Liver (tissue), 9 donors: ENCODE results near the gene NCOA4. TPM values are rescaled to one million over a fixed set of nuclear protein-coding genes. Genes with fewer than 3 reads are reported as not detected.

Experiments
- DNase-seq: peaks from one replicate; pipeline ENCODE4 v3.0.0-alpha.2; 2017; ENCODE audit warnings: low spot score
- H3K27ac ChIP-seq, 2 donors: one replicate each; pipeline ENCODE4 v1.7.0; 2013; ENCODE audit warnings: inconsistent platforms in 2 of 2, low read length in 2 of 2, control low read depth in 1 of 2, low read depth in 1 of 2, mild to moderate bottlenecking in 1 of 2
- H3K27me3 ChIP-seq, 4 donors: one replicate each; pipeline versions ENCODE4 v1.6.1 to v1.7.0; 2013; ENCODE audit warnings: low read length in 3 of 4, inconsistent platforms in 1 of 4, mild to moderate bottlenecking in 1 of 4, moderate library complexity in 1 of 4; ENCODE audit not compliant: control insufficient read depth in 4 of 4, insufficient read depth in 4 of 4
- H3K36me3 ChIP-seq, 4 donors: one replicate each; pipeline versions ENCODE4 v1.6.1 to v1.7.0; 2013; ENCODE audit warnings: low read length in 3 of 4, mild to moderate bottlenecking in 3 of 4, low read depth in 1 of 4, moderate library complexity in 1 of 4; ENCODE audit not compliant: control insufficient read depth in 4 of 4, insufficient read depth in 3 of 4
- H3K4me1 ChIP-seq, 4 donors: one replicate each; pipeline versions ENCODE4 v1.6.1 to v1.7.0; 2013; ENCODE audit warnings: low read length in 3 of 4, mild to moderate bottlenecking in 3 of 4, moderate library complexity in 1 of 4; ENCODE audit not compliant: control insufficient read depth in 4 of 4, insufficient read depth in 4 of 4
- H3K4me3 ChIP-seq, 3 donors: one replicate each; pipeline versions ENCODE4 v1.6.1 to v1.7.0; 2013; ENCODE audit warnings: low read length in 3 of 3, control low read depth in 1 of 3, low read depth in 1 of 3, mild to moderate bottlenecking in 1 of 3
- H3K9ac ChIP-seq, 2 donors: one replicate each; pipeline ENCODE4 v1.7.0; 2013; ENCODE audit warnings: low read length in 2 of 2, mild to moderate bottlenecking in 2 of 2, moderate library complexity in 2 of 2, control low read depth in 1 of 2, low read depth in 1 of 2
- H3K9me3 ChIP-seq, 4 donors: one replicate each; pipeline versions ENCODE4 v1.6.1 to v1.7.0; 2013; ENCODE audit warnings: low read length in 3 of 4; ENCODE audit not compliant: control insufficient read depth in 4 of 4
- FOXA1 ChIP-seq: IDR thresholded peaks from 2 replicates; pipeline ENCODE4 v1.6.1; 2016; ENCODE audit warnings: antibody characterized with exemption
- FOXA2 ChIP-seq: IDR thresholded peaks from 2 replicates; pipeline ENCODE4 v1.6.1; 2016; ENCODE audit warnings: antibody characterized with exemption
- GABPA ChIP-seq, 2 donors: IDR thresholded peaks in 1 of 2; conservative IDR thresholded peaks in 1 of 2; 2 replicates each; pipeline ENCODE4 v1.6.1; 2016; ENCODE audit warnings: antibody characterized with exemption in 2 of 2, mild to moderate bottlenecking in 1 of 2, moderate library complexity in 1 of 2
- HNF4A ChIP-seq, 2 donors: conservative IDR thresholded peaks; 2 replicates each; pipeline ENCODE4 v1.6.1; 2016; ENCODE audit warnings: antibody characterized with exemption in 2 of 2, mild to moderate bottlenecking in 2 of 2
- HNF4G ChIP-seq: IDR thresholded peaks from 2 replicates; pipeline ENCODE4 v1.6.1; 2016; ENCODE audit warnings: antibody characterized with exemption
- NR2F2 ChIP-seq: IDR thresholded peaks from 2 replicates; pipeline ENCODE4 v1.6.1; 2016; ENCODE audit warnings: antibody characterized with exemption
- RAD21 ChIP-seq, 2 donors: IDR thresholded peaks; 2 replicates each; pipeline ENCODE4 v1.6.1; 2016; ENCODE audit warnings: antibody characterized with exemption in 2 of 2, mild to moderate bottlenecking in 2 of 2
- RXRA ChIP-seq, 2 donors: IDR thresholded peaks; 2 replicates each; pipeline ENCODE4 v1.6.1; 2017 to 2018; ENCODE audit warnings: antibody characterized with exemption in 2 of 2, mild to moderate bottlenecking in 1 of 2
- SP1 ChIP-seq: IDR thresholded peaks from 2 replicates; pipeline ENCODE4 v1.6.1; 2018; ENCODE audit warnings: antibody characterized with exemption, mild to moderate bottlenecking
- TAF1 ChIP-seq: conservative IDR thresholded peaks from 2 replicates; pipeline ENCODE4 v1.6.1; 2016; ENCODE audit warnings: antibody characterized with exemption, mild to moderate bottlenecking
- YY1 ChIP-seq: IDR thresholded peaks from 2 replicates; pipeline ENCODE4 v1.6.1; 2016; ENCODE audit warnings: antibody characterized with exemption, mild to moderate bottlenecking
- WGBS: extraction: QIAGEN DNeasy Blood & Tissue Kit; methylation state at CpG from one replicate; pipeline ENCODE4 v1.1.7; 2013; 5-methylcytosine and 5-hydroxymethylcytosine counted together
- polyA plus RNA-seq, 2 donors: library from polyadenylated mRNA; stranded (reverse) in 1 of 2; unstranded in 1 of 2; fragments of 200-250 nt in 1 of 2; fragments of >200 nt in 1 of 2; fragmentation: Nextera tagmentation in 1 of 2; extraction: Ambion mirVana in 1 of 2; gene quantifications; one replicate each; pipeline versions ENCODE4 v1.2.1 to v1.2.3, GENCODE V29; 2013 to 2015
- total RNA-seq, 2 donors: library from RNA; depleted of rRNA; stranded (reverse); fragments of >200 nt; gene quantifications; one replicate each; pipeline ENCODE4 v1.2.3, GENCODE V29; 2014
- TF ChIP-seq, protein P1 (sequence below): IDR thresholded peaks from 2 replicates; pipeline ENCODE4 v1.6.1; 2016; ENCODE audit warnings: antibody characterized with exemption, mild to moderate bottlenecking
- TF ChIP-seq, protein P2 (sequence below): IDR thresholded peaks from 2 replicates; pipeline ENCODE4 v1.6.1; 2016; ENCODE audit warnings: antibody characterized with exemption
- TF ChIP-seq, protein P3 (sequence below): fragments of 150-350 bp; IDR thresholded peaks from 2 replicates; pipeline ENCODE4 v1.5.1; 2017; ENCODE audit warnings: improper control_type of control experiment, low read depth, low read length; ENCODE audit not compliant: missing input control
- TF ChIP-seq, protein P4 (sequence below): IDR thresholded peaks from 2 replicates; pipeline ENCODE4 v1.6.1; 2016; ENCODE audit warnings: antibody characterized with exemption
- donor health status: healthy.
- donor health status: healthy.
- donor health status: healthy.
- donor health status: healthy.
- donor health status: healthy.

Gene NCOA4
- total and polyA plus RNA-seq, 4 donors: 71.9 to 746 (median 168) TPM

DNA sequence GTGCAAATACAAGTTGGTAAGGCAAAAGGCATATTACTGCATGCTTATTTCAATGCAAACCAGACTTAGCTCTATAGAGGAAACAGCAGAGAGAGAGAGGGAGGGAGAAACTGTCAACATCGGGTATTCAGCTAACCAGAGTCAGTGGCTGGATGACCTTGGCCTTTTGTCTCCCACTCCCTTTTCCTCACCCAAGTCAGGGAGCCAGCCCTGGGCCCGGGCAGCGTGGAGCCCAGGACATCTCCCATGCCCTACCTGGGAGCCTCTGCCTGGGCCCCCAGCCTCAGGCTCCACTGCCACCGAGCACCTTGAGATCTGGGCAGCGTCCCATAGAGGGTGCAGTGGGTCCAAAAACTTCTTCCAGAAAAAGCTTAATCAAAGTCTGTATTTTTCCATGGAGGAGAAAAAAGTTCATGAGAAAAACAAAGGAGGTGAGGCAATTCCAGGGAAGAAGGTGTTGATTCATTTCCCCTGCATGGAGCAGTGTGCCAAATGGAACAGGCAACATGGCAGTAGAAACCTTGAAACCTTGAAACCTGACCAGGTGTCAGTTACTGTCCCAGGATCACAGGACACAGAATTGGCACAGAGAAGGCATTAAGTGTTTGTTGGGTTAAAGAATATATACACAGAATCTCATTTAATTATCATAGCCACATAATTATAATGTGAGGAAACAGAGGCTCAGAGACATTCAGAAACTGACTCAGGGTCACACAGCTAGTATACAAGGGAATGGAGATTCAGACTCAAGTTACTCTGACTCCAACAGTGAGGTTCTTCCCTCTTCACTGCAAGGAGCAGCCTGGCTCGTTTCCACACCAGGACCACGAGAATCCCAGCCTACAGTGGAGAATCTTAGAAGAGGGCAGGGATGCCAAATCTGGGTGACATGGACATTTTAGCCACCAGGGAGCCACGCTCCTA is 5.8 kb upstream of the NCOA4 start (continued):
- TF ChIP-seq GABPA (IDR thresholded peaks at IDR 0.05 in 1 of 2, conservative IDR thresholded peaks at IDR 0.05 in 1 of 2) (peak in 1 of 2 donors; percentile 51), TAF1 (no peak), HNF4G (no peak), FOXA1 (no peak)
- TF ChIP-seq, protein P1, sequence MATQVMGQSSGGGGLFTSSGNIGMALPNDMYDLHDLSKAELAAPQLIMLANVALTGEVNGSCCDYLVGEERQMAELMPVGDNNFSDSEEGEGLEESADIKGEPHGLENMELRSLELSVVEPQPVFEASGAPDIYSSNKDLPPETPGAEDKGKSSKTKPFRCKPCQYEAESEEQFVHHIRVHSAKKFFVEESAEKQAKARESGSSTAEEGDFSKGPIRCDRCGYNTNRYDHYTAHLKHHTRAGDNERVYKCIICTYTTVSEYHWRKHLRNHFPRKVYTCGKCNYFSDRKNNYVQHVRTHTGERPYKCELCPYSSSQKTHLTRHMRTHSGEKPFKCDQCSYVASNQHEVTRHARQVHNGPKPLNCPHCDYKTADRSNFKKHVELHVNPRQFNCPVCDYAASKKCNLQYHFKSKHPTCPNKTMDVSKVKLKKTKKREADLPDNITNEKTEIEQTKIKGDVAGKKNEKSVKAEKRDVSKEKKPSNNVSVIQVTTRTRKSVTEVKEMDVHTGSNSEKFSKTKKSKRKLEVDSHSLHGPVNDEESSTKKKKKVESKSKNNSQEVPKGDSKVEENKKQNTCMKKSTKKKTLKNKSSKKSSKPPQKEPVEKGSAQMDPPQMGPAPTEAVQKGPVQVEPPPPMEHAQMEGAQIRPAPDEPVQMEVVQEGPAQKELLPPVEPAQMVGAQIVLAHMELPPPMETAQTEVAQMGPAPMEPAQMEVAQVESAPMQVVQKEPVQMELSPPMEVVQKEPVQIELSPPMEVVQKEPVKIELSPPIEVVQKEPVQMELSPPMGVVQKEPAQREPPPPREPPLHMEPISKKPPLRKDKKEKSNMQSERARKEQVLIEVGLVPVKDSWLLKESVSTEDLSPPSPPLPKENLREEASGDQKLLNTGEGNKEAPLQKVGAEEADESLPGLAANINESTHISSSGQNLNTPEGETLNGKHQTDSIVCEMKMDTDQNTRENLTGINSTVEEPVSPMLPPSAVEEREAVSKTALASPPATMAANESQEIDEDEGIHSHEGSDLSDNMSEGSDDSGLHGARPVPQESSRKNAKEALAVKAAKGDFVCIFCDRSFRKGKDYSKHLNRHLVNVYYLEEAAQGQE: no peak

DNA sequence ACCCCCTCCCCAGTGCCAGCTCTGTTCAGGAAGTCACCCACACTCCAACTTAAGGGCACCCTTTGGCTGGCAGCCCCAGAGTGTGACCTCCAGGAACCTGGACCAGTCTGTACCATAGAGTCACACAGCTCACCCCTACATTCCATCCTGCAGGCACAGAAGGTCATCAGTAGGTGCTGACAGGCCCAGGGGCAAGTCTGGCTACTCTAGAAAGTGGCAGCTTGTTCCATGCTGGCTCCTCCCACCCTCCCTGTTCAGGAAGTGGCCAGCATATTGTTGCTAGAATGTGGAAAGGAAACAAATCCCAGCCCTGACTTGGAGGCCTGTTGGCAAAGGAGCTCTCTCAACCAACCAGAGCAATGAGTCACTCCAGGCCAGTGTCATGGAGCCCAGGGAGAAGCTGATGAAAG is 3.2 kb upstream of the NCOA4 start:
- Histone ChIP-seq H3K9me3 (no peaks in the 10 kb centered on the region), H3K9ac (no peak overlapping the region), H3K27me3 (no peaks in the 10 kb centered on the region), H3K27ac (peak overlapping the region; percentile 32 to 46), H3K36me3 (no peaks in the 10 kb centered on the region), H3K4me3 (no peak overlapping the region), H3K4me1 (peaks cover 8 to 40% (median 18%) of the 10 kb centered on the region in 4 donors)
- TF ChIP-seq FOXA1 (no peak), HNF4A (conservative IDR thresholded peaks at IDR 0.05) (peak in 1 of 2 donors; percentile 21), NR2F2 (no peak), YY1 (peak; percentile 22), FOXA2 (no peak)
- no peak for DNase-seq

DNA sequence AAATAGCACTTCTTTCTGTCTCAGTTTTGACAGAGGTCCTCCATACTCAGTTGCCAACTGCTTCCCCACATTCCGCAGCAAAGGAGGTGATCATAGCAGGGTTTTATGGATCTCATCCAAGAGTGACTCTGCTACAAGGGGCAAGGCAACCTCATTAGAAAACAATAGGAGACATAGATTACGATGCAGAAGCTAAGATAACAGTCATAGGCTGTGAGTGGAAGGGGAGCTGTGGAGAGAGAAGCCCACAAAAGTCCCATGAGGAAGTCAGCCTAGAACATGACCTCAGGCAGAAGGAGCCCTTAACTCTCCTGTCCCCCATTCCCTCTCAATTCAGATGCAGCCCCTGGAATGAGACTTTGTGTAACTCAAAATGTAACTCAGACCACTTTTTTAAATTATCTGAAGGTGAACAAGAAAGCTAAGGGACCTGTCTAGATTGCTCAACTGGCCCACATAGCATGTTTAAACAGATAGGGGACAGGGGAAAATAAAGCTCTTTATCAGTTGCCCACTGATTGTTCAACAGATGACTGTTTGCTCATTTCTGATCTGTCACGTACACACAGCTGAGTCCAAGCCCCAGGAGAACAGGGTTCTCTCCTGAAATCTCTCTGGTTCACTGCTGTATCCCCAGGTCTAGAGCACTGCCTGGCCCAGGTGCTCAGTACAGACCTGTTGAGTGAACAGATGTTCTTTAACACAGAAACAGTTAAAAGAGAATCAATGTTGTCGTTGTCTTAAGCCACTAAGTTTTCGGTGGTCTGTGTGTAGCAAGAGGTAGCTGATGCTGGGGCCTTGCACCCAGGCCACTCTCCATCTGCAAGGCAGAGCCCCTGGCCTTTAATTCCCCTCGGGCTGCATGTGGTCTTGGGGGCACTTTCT is 1.5 kb upstream of the NCOA4 start:
- no peaks in the 10 kb centered on the region for H3K9me3 ChIP-seq
- H3K4me1 ChIP-seq: peaks cover 9 to 57% (median 34%) of the 10 kb centered on the region in 4 donors
- no peaks in the 10 kb centered on the region for H3K27me3 ChIP-seq
- 37% methylated on average over 6 of the region's 6 CpGs for WGBS
- H3K27ac ChIP-seq: peak overlapping the region; percentile 90 to 91
- H3K4me3 ChIP-seq: no peak overlapping the region
- H3K36me3 ChIP-seq: no peaks in the 10 kb centered on the region
- DNase-seq: no peak
- peak overlapping the region; percentile 48 to 79 for H3K9ac ChIP-seq
- TF ChIP-seq HNF4A (conservative IDR thresholded peaks at IDR 0.05): peak; percentile 61 to 86
- TF ChIP-seq RAD21 (IDR thresholded peaks at IDR 0.05): peak; percentile 38 to 47
- TF ChIP-seq, protein P2, sequence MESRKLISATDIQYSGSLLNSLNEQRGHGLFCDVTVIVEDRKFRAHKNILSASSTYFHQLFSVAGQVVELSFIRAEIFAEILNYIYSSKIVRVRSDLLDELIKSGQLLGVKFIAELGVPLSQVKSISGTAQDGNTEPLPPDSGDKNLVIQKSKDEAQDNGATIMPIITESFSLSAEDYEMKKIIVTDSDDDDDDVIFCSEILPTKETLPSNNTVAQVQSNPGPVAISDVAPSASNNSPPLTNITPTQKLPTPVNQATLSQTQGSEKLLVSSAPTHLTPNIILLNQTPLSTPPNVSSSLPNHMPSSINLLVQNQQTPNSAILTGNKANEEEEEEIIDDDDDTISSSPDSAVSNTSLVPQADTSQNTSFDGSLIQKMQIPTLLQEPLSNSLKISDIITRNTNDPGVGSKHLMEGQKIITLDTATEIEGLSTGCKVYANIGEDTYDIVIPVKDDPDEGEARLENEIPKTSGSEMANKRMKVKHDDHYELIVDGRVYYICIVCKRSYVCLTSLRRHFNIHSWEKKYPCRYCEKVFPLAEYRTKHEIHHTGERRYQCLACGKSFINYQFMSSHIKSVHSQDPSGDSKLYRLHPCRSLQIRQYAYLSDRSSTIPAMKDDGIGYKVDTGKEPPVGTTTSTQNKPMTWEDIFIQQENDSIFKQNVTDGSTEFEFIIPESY: peak; percentile 96
- peak; percentile 76 for TF ChIP-seq SP1
- TF ChIP-seq FOXA2: peak; percentile 82
- peak; percentile 65 for TF ChIP-seq TAF1
- peak in 1 of 2 donors; percentile 34 for TF ChIP-seq GABPA (IDR thresholded peaks at IDR 0.05 in 1 of 2, conservative IDR thresholded peaks at IDR 0.05 in 1 of 2)
- TF ChIP-seq, protein P3, sequence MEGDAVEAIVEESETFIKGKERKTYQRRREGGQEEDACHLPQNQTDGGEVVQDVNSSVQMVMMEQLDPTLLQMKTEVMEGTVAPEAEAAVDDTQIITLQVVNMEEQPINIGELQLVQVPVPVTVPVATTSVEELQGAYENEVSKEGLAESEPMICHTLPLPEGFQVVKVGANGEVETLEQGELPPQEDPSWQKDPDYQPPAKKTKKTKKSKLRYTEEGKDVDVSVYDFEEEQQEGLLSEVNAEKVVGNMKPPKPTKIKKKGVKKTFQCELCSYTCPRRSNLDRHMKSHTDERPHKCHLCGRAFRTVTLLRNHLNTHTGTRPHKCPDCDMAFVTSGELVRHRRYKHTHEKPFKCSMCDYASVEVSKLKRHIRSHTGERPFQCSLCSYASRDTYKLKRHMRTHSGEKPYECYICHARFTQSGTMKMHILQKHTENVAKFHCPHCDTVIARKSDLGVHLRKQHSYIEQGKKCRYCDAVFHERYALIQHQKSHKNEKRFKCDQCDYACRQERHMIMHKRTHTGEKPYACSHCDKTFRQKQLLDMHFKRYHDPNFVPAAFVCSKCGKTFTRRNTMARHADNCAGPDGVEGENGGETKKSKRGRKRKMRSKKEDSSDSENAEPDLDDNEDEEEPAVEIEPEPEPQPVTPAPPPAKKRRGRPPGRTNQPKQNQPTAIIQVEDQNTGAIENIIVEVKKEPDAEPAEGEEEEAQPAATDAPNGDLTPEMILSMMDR: no peak
- TF ChIP-seq, protein P1: peak; percentile 73
- TF ChIP-seq, protein P4, sequence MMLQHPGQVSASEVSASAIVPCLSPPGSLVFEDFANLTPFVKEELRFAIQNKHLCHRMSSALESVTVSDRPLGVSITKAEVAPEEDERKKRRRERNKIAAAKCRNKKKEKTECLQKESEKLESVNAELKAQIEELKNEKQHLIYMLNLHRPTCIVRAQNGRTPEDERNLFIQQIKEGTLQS: peak; percentile 15
- peak; percentile 46 to 86 for TF ChIP-seq RXRA (IDR thresholded peaks at IDR 0.05)
